Measurements from ENCODE around the gene LAMTOR3. TPM values are rescaled to one million over a fixed set of nuclear protein-coding genes. Genes with fewer than 3 reads are reported as not detected.
A peak's percentile ranks its signal among the peaks of the same experiment; 100 is the strongest.

Gene LAMTOR3
- total RNA-seq, 5 donors from 2014 or later (not counting 1 experiment from before 2014, with no cell fraction given): 17.5 to 25.0 (median 19.4) TPM

GRCh38 chr4:99861120-99861905 lies 32.9 kb downstream of the LAMTOR3 start:
- DNase-seq: no peak
- H3K36me3 ChIP-seq (ENCODE audit: control insufficient read depth in 2 of 2, extremely low read depth in 1 of 2, insufficient read depth in 1 of 2, low read length in 1 of 2): peaks cover 0 to 18% of the 10 kb centered on the region in 2 donors
- peaks cover 0 to 5% of the 10 kb centered on the region in 2 experiments for H3K4me1 ChIP-seq (ENCODE audit: control insufficient read depth in 1 of 2, extremely low read depth in 1 of 2, insufficient read depth in 2 of 2, low read length in 2 of 2)
- H3K36me3 Mint-ChIP-seq: peaks cover 35% of the 10 kb centered on the region
- no peak for ATAC-seq (replicated peaks in 1 of 4)
- H3K4me3 ChIP-seq (ENCODE audit: control insufficient read depth in 1 of 2, extremely low read depth in 1 of 2, low read length in 1 of 2): no peak overlapping the region
- POLR2A ChIA-PET: interaction anchor here in 1 of 2 donors (0.6 kb wide), 1 partner anchor 15 kb away, joined by 3 read pairs; no protein-coding TSS in a partner anchor
- H3K4me3 Mint-ChIP-seq: no peak overlapping the region
- peaks cover 9 to 20% (median 11%) of the 10 kb centered on the region in 3 donors for H3K4me1 Mint-ChIP-seq
- H3K9me3 Mint-ChIP-seq: no peaks in the 10 kb centered on the region
- no peak overlapping the region for H3K27ac Mint-ChIP-seq
- no peak overlapping the region for H3K27ac ChIP-seq (ENCODE audit: low read length)
- no peaks in the 10 kb centered on the region for H3K9me3 ChIP-seq
- no peaks in the 10 kb centered on the region for H3K27me3 Mint-ChIP-seq
- no CpG with 5 or more reads among the region's 5 CpGs for WGBS (ENCODE audit: insufficient coverage)
- CTCF ChIA-PET: no interaction called here
- H3K27me3 ChIP-seq (replicated peaks in 1 of 2; ENCODE audit: control insufficient read depth in 2 of 2, extremely low read depth in 1 of 2, insufficient read depth in 2 of 2, low read length in 1 of 2): no peaks in the 10 kb centered on the region

- Histone ChIP-seq H3K27ac (ENCODE audit: low read length) (no peak overlapping the region), H3K36me3 (ENCODE audit: control insufficient read depth in 2 of 2, extremely low read depth in 1 of 2, insufficient read depth in 1 of 2, low read length in 1 of 2) (peaks cover 0 to 13% of the 10 kb centered on the region in 2 donors), H3K4me1 (ENCODE audit: control insufficient read depth in 1 of 2, extremely low read depth in 1 of 2, insufficient read depth in 2 of 2, low read length in 2 of 2) (peaks cover 0 to 9% of the 10 kb centered on the region in 2 experiments), H3K4me3 (ENCODE audit: control insufficient read depth in 1 of 2, extremely low read depth in 1 of 2, low read length in 1 of 2) (no peak overlapping the region), H3K27me3 (replicated peaks in 1 of 2; ENCODE audit: control insufficient read depth in 2 of 2, extremely low read depth in 1 of 2, insufficient read depth in 2 of 2, low read length in 1 of 2) (no peaks in the 10 kb centered on the region), H3K9me3 (no peaks in the 10 kb centered on the region)
- POLR2A ChIA-PET: no interaction called here
- Mint-ChIP-seq H3K27me3 (no peaks in the 10 kb centered on the region), H3K4me1 (peaks cover 15 to 26% (median 19%) of the 10 kb centered on the region in 3 donors), H3K4me3 (no peak overlapping the region), H3K27ac (no peak overlapping the region), H3K36me3 (peaks cover 32% of the 10 kb centered on the region), H3K9me3 (no peaks in the 10 kb centered on the region)
- WGBS (ENCODE audit: insufficient coverage): no CpG with 5 or more reads among the region's 2 CpGs
- DNase-seq (no peak), ATAC-seq (replicated peaks in 1 of 4) (no peak)
- CTCF ChIA-PET: no interaction called here
Observed at GRCh38 chr4:99860521-99860920, 33.7 kb downstream of the LAMTOR3 start.

GRCh38 chr4:99859618-99860017 lies 34.6 kb downstream of the LAMTOR3 start:
- Histone ChIP-seq H3K27ac (ENCODE audit: low read length) (no peak overlapping the region), H3K4me1 (ENCODE audit: control insufficient read depth in 1 of 2, extremely low read depth in 1 of 2, insufficient read depth in 2 of 2, low read length in 2 of 2) (peaks cover 0 to 9% of the 10 kb centered on the region in 2 experiments), H3K9me3 (no peaks in the 10 kb centered on the region), H3K36me3 (ENCODE audit: control insufficient read depth in 2 of 2, extremely low read depth in 1 of 2, insufficient read depth in 1 of 2, low read length in 1 of 2) (peaks cover 0 to 9% of the 10 kb centered on the region in 2 donors), H3K4me3 (ENCODE audit: control insufficient read depth in 1 of 2, extremely low read depth in 1 of 2, low read length in 1 of 2) (no peak overlapping the region), H3K27me3 (replicated peaks in 1 of 2; ENCODE audit: control insufficient read depth in 2 of 2, extremely low read depth in 1 of 2, insufficient read depth in 2 of 2, low read length in 1 of 2) (no peaks in the 10 kb centered on the region)
- Mint-ChIP-seq H3K4me3 (no peak overlapping the region), H3K9me3 (no peaks in the 10 kb centered on the region), H3K27me3 (no peaks in the 10 kb centered on the region), H3K36me3 (peaks cover 30% of the 10 kb centered on the region), H3K27ac (peak overlapping the region in 1 of 2 donors; percentile 16), H3K4me1 (peaks cover 22 to 35% (median 24%) of the 10 kb centered on the region in 3 donors)
- DNase-seq (no peak), ATAC-seq (replicated peaks in 1 of 4) (no peak)
- POLR2A ChIA-PET: interaction anchor here in 1 of 2 donors (0.7 kb wide), 1 partner anchor 13 kb away, joined by 3 read pairs; no protein-coding TSS in a partner anchor
- CTCF ChIA-PET: interaction anchor here (0.6 to 0.8 kb wide), 2 partner anchors 14 to 48 kb away, joined by 3 to 4 read pairs; no protein-coding TSS in a partner anchor
- 92% methylated on average over 1 of the region's 2 CpGs for WGBS (ENCODE audit: insufficient coverage)

- Histone ChIP-seq H3K9me3 (no peaks in the 10 kb centered on the region), H3K27ac (ENCODE audit: low read length) (no peak overlapping the region), H3K4me1 (ENCODE audit: control insufficient read depth in 1 of 2, extremely low read depth in 1 of 2, insufficient read depth in 2 of 2, low read length in 2 of 2) (peaks cover 0 to 9% of the 10 kb centered on the region in 2 experiments), H3K4me3 (ENCODE audit: control insufficient read depth in 1 of 2, extremely low read depth in 1 of 2, low read length in 1 of 2) (no peak overlapping the region), H3K36me3 (ENCODE audit: control insufficient read depth in 2 of 2, extremely low read depth in 1 of 2, insufficient read depth in 1 of 2, low read length in 1 of 2) (peaks cover 0 to 14% of the 10 kb centered on the region in 2 donors), H3K27me3 (replicated peaks in 1 of 2; ENCODE audit: control insufficient read depth in 2 of 2, extremely low read depth in 1 of 2, insufficient read depth in 2 of 2, low read length in 1 of 2) (no peaks in the 10 kb centered on the region)
- DNase-seq: no peak
- Mint-ChIP-seq H3K4me3 (no peak overlapping the region), H3K36me3 (peaks cover 41% of the 10 kb centered on the region), H3K9me3 (no peaks in the 10 kb centered on the region), H3K27ac (peak overlapping the region in 1 of 2 donors; percentile 91), H3K4me1 (peaks cover 22 to 38% (median 29%) of the 10 kb centered on the region in 3 donors), H3K27me3 (no peaks in the 10 kb centered on the region)
- 57% methylated on average over 1 of the region's 3 CpGs for WGBS (ENCODE audit: insufficient coverage)
- no peak for ATAC-seq (replicated peaks in 1 of 4)
- ChIA-PET CTCF (interaction anchor here (0.7 to 2.1 kb wide), 5 partner anchors 14 to 49 kb away, joined by 3 to 9 read pairs (median 3); no protein-coding TSS in a partner anchor), POLR2A (interaction anchor here in 1 of 2 donors (0.6 to 0.7 kb wide), 3 partner anchors 33 to 1162 kb away, joined by 3 to 5 read pairs (median 3); no protein-coding TSS in a partner anchor)
Observed at GRCh38 chr4:99857307-99857706, 36.9 kb downstream of the LAMTOR3 start.

DNA sequence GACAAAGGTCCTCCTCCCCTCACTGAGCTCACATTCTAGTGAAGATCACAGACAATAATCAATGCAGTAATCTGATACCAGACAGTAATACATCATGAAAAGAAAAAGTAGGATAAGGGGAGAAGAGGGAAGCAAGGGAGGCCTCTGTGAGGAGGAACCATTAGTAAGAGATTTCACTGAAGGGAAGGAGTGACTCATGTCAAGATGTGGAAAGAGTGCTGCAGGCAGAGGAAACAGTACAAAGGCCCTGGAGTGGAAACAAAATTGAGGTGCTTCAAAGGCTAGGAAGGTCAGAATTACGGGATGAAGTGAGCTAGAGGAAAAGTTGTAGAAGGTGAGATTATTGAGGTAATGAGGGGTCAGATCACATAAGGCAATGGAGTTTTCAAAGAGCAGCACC lies 38.1 kb downstream of the LAMTOR3 start:
- CTCF ChIA-PET: interaction anchor here (0.5 to 2.1 kb wide), 3 partner anchors 45 to 1413 kb away, joined by 3 to 9 read pairs (median 7); partner anchors contain the start of gene TRMT10A (in 1 of the 2)
- WGBS (ENCODE audit: insufficient coverage): 7% methylated on average over 1 of the region's 1 CpG
- no peaks in the 10 kb centered on the region for H3K27me3 ChIP-seq (replicated peaks in 1 of 2; ENCODE audit: control insufficient read depth in 2 of 2, extremely low read depth in 1 of 2, insufficient read depth in 2 of 2, low read length in 1 of 2)
- H3K4me1 Mint-ChIP-seq: peaks cover 26 to 44% (median 37%) of the 10 kb centered on the region in 3 donors
- peak overlapping the region; percentile 40 for H3K27ac ChIP-seq (ENCODE audit: low read length)
- peaks cover 41% of the 10 kb centered on the region for H3K36me3 Mint-ChIP-seq
- H3K9me3 Mint-ChIP-seq: no peaks in the 10 kb centered on the region
- H3K27me3 Mint-ChIP-seq: no peaks in the 10 kb centered on the region
- H3K4me3 Mint-ChIP-seq: peak overlapping the region; percentile 5 to 40 (median 19)
- DNase-seq (peak in 1 of 35 experiments; percentile 16), ATAC-seq (replicated peaks in 1 of 4) (peak in 3 of 4 experiments; percentile 41 to 63 (median 59))
- H3K27ac Mint-ChIP-seq: peak overlapping the region; percentile 83 to 91
- H3K4me1 ChIP-seq (ENCODE audit: control insufficient read depth in 1 of 2, extremely low read depth in 1 of 2, insufficient read depth in 2 of 2, low read length in 2 of 2): peaks cover 0 to 14% of the 10 kb centered on the region in 2 experiments
- H3K4me3 ChIP-seq (ENCODE audit: control insufficient read depth in 1 of 2, extremely low read depth in 1 of 2, low read length in 1 of 2): no peak overlapping the region
- POLR2A ChIA-PET: no interaction called here
- peaks cover 0 to 10% of the 10 kb centered on the region in 2 donors for H3K36me3 ChIP-seq (ENCODE audit: control insufficient read depth in 2 of 2, extremely low read depth in 1 of 2, insufficient read depth in 1 of 2, low read length in 1 of 2)
- H3K9me3 ChIP-seq: no peaks in the 10 kb centered on the region

GRCh38 chr4:99855678-99856077 lies 38.5 kb downstream of the LAMTOR3 start:
- Mint-ChIP-seq H3K36me3 (peaks cover 41% of the 10 kb centered on the region), H3K4me3 (peak overlapping the region in 1 of 3 donors; percentile 21), H3K27me3 (no peaks in the 10 kb centered on the region), H3K4me1 (peaks cover 31 to 47% (median 37%) of the 10 kb centered on the region in 3 donors), H3K9me3 (no peaks in the 10 kb centered on the region), H3K27ac (peak overlapping the region; percentile 74 to 91)
- H3K4me3 ChIP-seq (ENCODE audit: control insufficient read depth in 1 of 2, extremely low read depth in 1 of 2, low read length in 1 of 2): no peak overlapping the region
- peaks cover 0 to 18% of the 10 kb centered on the region in 2 experiments for H3K4me1 ChIP-seq (ENCODE audit: control insufficient read depth in 1 of 2, extremely low read depth in 1 of 2, insufficient read depth in 2 of 2, low read length in 2 of 2)
- H3K9me3 ChIP-seq: no peaks in the 10 kb centered on the region
- peak in 2 of 35 experiments; percentile 20 to 27 for DNase-seq
- H3K27ac ChIP-seq (ENCODE audit: low read length): peak overlapping the region; percentile 40
- peak; percentile 38 to 56 (median 46) for ATAC-seq (replicated peaks in 1 of 4)
- CTCF ChIA-PET: interaction anchor here (0.5 to 1.0 kb wide), 2 partner anchors 292 to 1413 kb away, joined by 3 to 7 read pairs; partner anchors contain the start of gene TRMT10A (in 1 of the 2)
- WGBS (ENCODE audit: insufficient coverage): no CpG with 5 or more reads among the region's 1 CpG
- POLR2A ChIA-PET: no interaction called here
- no peaks in the 10 kb centered on the region for H3K27me3 ChIP-seq (replicated peaks in 1 of 2; ENCODE audit: control insufficient read depth in 2 of 2, extremely low read depth in 1 of 2, insufficient read depth in 2 of 2, low read length in 1 of 2)
- H3K36me3 ChIP-seq (ENCODE audit: control insufficient read depth in 2 of 2, extremely low read depth in 1 of 2, insufficient read depth in 1 of 2, low read length in 1 of 2): peaks cover 0 to 8% of the 10 kb centered on the region in 2 donors
